ENCODE results near the gene NCBP3. TPM values are rescaled to one million over a fixed set of nuclear protein-coding genes. Genes with fewer than 3 reads are reported as not detected.

The NCBP3 gene
- total RNA-seq (2022; extraction: Qiagen RNA extraction; ENCODE audit: low read depth): 30.5 to 35.2 TPM (median 31.0 TPM) in 5 replicates

GRCh38 chr17:3845621-3846436 is at the start of gene NCBP3:
TSS of gene NCBP3 (minus strand) at chr17:3846246. CDS start at chr17:3846223, 23 bp downstream.

GRCh38 chr17:3893003-3893719 is 47.1 kb upstream of the NCBP3 start, which contains the start of gene CAMKK1:
TSS of gene CAMKK1 (minus strand) at chr17:3893053. CDS start at chr17:3885687, 7,366 bp downstream.

GRCh38 chr17:3800362-3801271 is 45.4 kb downstream of the NCBP3 start, which contains the start of gene ITGAE:
TSS of gene ITGAE (minus strand) at chr17:3801188. CDS start at chr17:3801144, 44 bp downstream.

Other genes with a start within 250 kb of the NCBP3 start
- gene TRPV1, start 236.8 kb downstream of the NCBP3 start, total RNA-seq (2022; extraction: Qiagen RNA extraction; ENCODE audit: low read depth): 3.0 to 5.1 TPM (median 4.1 TPM) in 5 replicates
- gene SHPK, start 210.0 kb downstream of the NCBP3 start, total RNA-seq (2022; extraction: Qiagen RNA extraction; ENCODE audit: low read depth): 12.0 to 16.6 TPM (median 15.1 TPM) in 5 replicates
- gene CTNS, start 209.5 kb downstream of the NCBP3 start, total RNA-seq (2022; extraction: Qiagen RNA extraction; ENCODE audit: low read depth): 12.9 to 15.3 TPM (median 13.3 TPM) in 5 replicates
- 272 to 346 TPM (median 308 TPM) in 5 replicates for gene TAX1BP3, start 177.7 kb downstream of the NCBP3 start, total RNA-seq (2022; extraction: Qiagen RNA extraction; ENCODE audit: low read depth)
- 113 to 164 TPM (median 164 TPM) in 5 replicates for gene EMC6, start 177.4 kb downstream of the NCBP3 start, total RNA-seq (2022; extraction: Qiagen RNA extraction; ENCODE audit: low read depth)
- gene P2RX5, start 150.1 kb downstream of the NCBP3 start, total RNA-seq (2022; extraction: Qiagen RNA extraction; ENCODE audit: low read depth): 15.2 to 23.3 TPM (median 21.4 TPM) in 5 replicates
- 13.7 to 16.9 TPM (median 13.9 TPM) in 5 replicates for gene HASPIN, start 122.3 kb downstream of the NCBP3 start, total RNA-seq (2022; extraction: Qiagen RNA extraction; ENCODE audit: low read depth)
- gene ITGAE, start 45.1 kb downstream of the NCBP3 start, total RNA-seq (2022; extraction: Qiagen RNA extraction; ENCODE audit: low read depth): 94.5 to 108 TPM (median 99.9 TPM) in 5 replicates
- 14.3 to 15.7 TPM (median 15.3 TPM) in 5 replicates for gene CAMKK1, start 46.8 kb upstream of the NCBP3 start, total RNA-seq (2022; extraction: Qiagen RNA extraction; ENCODE audit: low read depth)
- 0.07 TPM in 1 of 5 replicates, not detected in the others for gene P2RX1, start 70.2 kb upstream of the NCBP3 start, total RNA-seq (2022; extraction: Qiagen RNA extraction; ENCODE audit: low read depth)
- gene ATP2A3, start 118.2 kb upstream of the NCBP3 start, total RNA-seq (2022; extraction: Qiagen RNA extraction; ENCODE audit: low read depth): 2.9 to 5.2 TPM (median 4.2 TPM) in 5 replicates

Data from A549 treated with RU486 at 1 μM for 4 hours (cell line).